ENCODE results near the gene IL31. TPM values are rescaled to one million over a fixed set of nuclear protein-coding genes. Genes with fewer than 3 reads are reported as not detected.

IL31 gene
- total RNA-seq, 1 donor from 2014 or later: not detected

DNA sequence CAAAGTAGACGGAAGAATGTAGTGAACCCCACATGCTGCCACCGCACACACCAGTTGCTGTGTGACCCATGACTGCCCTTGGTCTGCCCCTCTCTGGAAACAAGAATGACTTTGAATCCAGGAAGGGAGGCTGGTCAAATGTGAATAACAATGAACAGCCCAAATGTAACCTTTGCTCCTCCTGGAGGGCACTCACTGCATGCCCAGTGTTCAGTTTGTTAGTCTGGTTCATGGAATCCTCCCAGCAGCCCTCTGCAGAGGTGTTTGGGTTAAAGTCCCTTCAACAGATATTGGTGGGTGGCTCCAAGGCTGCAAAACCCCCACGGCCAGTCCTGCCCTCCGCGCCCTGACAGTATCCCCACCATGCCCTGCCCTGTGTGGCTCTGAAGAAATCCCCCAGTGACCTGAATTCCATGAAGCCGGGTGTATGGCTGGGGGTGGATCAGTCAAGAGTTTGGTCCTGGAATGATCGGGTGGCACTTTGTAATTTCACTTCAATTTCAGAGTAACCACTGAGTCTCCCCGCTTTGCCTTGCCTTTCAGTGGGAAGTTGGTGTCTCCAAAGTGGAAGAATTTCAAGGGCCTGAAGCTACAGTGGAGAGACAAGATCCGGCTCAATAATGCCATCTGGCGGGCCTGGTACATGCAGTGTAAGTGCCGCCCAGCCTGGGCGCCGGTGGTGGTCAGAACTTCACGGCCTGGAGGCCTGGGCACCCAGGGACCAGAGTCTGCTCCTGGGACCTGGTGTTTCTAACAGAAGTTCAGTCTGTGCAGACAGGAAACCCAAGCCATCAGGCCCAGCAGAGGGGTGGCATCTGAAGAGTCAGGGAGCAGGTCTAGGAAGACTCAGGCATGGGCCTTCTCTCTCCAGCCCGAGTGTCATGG lies 47.1 kb downstream of the IL31 start:
- no peak overlapping the region for H3K4me3 ChIP-seq
- intact Hi-C loops (cut with DNase I): loop anchor here (10.0 kb wide), 1 partner anchor 72 kb away; no protein-coding TSS in a partner anchor
- peaks cover 36% of the 10 kb centered on the region for H3K4me1 ChIP-seq
- peaks cover 49% of the 10 kb centered on the region for H3K36me3 ChIP-seq
- no peak overlapping the region for H3K27ac ChIP-seq
- H3K27me3 ChIP-seq (ENCODE audit: low read depth): no peaks in the 10 kb centered on the region
- TF ChIP-seq, protein P1, sequence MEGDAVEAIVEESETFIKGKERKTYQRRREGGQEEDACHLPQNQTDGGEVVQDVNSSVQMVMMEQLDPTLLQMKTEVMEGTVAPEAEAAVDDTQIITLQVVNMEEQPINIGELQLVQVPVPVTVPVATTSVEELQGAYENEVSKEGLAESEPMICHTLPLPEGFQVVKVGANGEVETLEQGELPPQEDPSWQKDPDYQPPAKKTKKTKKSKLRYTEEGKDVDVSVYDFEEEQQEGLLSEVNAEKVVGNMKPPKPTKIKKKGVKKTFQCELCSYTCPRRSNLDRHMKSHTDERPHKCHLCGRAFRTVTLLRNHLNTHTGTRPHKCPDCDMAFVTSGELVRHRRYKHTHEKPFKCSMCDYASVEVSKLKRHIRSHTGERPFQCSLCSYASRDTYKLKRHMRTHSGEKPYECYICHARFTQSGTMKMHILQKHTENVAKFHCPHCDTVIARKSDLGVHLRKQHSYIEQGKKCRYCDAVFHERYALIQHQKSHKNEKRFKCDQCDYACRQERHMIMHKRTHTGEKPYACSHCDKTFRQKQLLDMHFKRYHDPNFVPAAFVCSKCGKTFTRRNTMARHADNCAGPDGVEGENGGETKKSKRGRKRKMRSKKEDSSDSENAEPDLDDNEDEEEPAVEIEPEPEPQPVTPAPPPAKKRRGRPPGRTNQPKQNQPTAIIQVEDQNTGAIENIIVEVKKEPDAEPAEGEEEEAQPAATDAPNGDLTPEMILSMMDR (IDR thresholded peaks at IDR 0.05): no peak
- DNase-seq (peak; percentile 26), ATAC-seq (no peak)
- H3K9me3 ChIP-seq: no peaks in the 10 kb centered on the region

DNA sequence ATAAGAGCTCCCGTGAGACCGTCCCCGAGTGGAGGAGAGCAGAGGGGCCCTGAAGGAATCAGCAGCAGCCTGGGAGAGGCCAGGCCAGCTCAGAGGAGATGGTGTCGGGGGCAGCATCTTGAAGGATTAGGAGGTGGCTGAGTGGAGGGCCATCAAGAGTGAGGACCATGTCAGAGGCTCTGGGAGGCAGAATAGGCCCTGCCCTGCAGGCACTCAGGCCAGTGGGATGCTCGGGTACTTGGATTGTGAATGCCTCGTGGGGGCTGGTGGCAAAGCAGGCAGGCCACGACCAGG lies 47.7 kb downstream of the IL31 start:
- intact Hi-C loops (cut with DNase I): loop anchor here (10.0 kb wide), 1 partner anchor 71 kb away; no protein-coding TSS in a partner anchor
- H3K4me3 ChIP-seq: no peak overlapping the region
- TF ChIP-seq, protein P1 (IDR thresholded peaks at IDR 0.05): no peak
- H3K27ac ChIP-seq: no peak overlapping the region
- no peaks in the 10 kb centered on the region for H3K9me3 ChIP-seq
- DNase-seq (peak; percentile 20), ATAC-seq (no peak)
- H3K27me3 ChIP-seq (ENCODE audit: low read depth): no peaks in the 10 kb centered on the region
- peaks cover 42% of the 10 kb centered on the region for H3K36me3 ChIP-seq
- peaks cover 42% of the 10 kb centered on the region for H3K4me1 ChIP-seq

DNA sequence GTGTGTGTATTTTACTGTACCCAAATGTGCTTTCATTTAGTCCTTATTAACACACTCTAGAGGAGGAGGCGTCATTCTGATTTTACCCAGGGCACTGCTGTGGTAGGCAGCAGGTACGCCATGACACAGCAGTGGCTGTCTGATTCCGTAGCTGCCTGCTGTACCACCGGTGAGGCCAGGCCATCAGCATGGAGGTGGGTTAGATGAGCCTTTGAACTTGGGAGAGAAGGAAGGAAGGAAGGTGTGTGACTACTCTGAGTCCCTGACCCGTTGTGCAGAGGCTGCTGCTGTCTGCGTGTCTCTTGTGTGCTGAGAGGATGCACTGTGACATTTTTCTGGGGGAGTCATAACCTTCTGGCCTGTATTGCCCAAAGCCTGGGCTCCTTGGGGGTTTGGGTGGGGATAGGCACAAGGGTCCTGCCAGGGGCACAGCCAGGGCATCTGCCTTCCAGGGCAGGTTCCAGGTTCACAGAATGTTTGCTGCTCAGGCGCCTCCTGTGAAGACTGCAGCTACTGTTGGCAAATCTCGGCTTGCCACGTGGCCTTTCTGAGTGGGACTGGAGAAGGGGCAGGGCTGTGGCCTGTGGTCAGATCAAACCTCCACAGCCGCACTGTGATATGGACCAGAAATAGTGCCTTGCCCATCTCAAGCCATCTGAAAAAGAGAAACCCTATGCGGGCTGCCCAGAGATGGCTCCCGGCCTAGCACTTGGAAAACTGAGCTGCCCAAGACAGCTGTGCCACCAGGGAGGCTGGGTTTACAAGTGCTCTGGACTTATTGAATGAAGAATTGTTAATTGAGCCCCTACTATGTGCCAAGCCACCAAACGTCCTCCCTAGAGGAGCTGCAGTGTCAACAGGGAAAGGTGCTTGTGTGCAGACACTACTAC lies 48.3 kb downstream of the IL31 start:
- Histone ChIP-seq H3K4me1 (peaks cover 42% of the 10 kb centered on the region), H3K36me3 (peaks cover 36% of the 10 kb centered on the region), H3K27ac (no peak overlapping the region), H3K4me3 (no peak overlapping the region), H3K27me3 (ENCODE audit: low read depth) (no peaks in the 10 kb centered on the region), H3K9me3 (no peaks in the 10 kb centered on the region)
- ATAC-seq: no peak
- intact Hi-C loops (cut with DNase I): loop anchor here (10.0 kb wide), 1 partner anchor 71 kb away; no protein-coding TSS in a partner anchor
- DNase-seq: peak; percentile 42
- TF ChIP-seq, protein P1 (IDR thresholded peaks at IDR 0.05): no peak

DNA sequence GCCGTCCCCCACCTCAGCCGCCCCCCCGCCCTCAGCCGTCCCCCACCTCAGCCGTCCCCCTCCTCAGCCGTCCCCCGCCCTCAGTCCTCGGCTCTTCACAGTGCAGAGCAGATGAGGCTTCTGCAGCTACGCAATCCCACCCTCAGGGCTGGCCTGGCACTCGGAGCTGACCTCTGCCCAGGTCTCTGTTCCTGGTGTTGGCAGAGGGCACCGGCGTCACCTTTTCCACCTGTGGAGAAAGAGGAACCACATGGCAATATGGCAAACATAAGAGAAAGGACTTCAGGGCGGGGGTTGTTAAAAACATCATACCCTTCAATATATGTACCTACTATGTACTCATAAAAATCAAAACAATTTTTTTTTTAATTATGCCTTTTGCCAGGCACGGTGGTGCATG lies 49.7 kb downstream of the IL31 start:
- ATAC-seq (no peak), DNase-seq (peak; percentile 38)
- Histone ChIP-seq H3K9me3 (no peaks in the 10 kb centered on the region), H3K27me3 (ENCODE audit: low read depth) (no peaks in the 10 kb centered on the region), H3K4me3 (no peak overlapping the region), H3K36me3 (peaks cover 23% of the 10 kb centered on the region), H3K27ac (no peak overlapping the region), H3K4me1 (peaks cover 42% of the 10 kb centered on the region)
- TF ChIP-seq, protein P1 (IDR thresholded peaks at IDR 0.05): no peak
- intact Hi-C loops (cut with DNase I): loop anchor here (10.0 kb wide), 1 partner anchor 70 kb away; no protein-coding TSS in a partner anchor

DNA sequence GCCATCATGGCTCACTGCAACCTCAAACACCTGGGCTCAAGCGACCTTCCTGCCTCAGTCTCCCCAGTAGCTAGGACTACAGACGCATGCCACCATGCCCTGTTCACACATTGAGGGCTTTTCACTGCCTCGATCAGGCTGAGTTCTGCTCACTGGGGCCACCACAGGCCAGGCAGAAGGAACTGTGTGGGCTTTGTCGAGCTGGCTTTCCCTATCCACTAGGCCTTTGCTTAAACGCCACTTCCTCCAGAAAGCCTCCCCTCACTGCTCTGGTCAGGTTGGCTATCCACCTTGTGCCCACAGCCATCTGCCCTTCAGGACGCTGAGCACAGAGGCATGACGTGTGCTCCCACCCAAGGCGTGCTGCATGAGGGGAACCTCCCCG lies 50.3 kb downstream of the IL31 start:
- Histone ChIP-seq H3K4me3 (no peak overlapping the region), H3K9me3 (no peaks in the 10 kb centered on the region), H3K27ac (no peak overlapping the region), H3K4me1 (peaks cover 42% of the 10 kb centered on the region), H3K36me3 (peaks cover 17% of the 10 kb centered on the region), H3K27me3 (ENCODE audit: low read depth) (no peaks in the 10 kb centered on the region)
- DNase-seq (peak; percentile 17), ATAC-seq (no peak)
- TF ChIP-seq, protein P1 (IDR thresholded peaks at IDR 0.05): no peak
- intact Hi-C loops (cut with DNase I): loop anchor here (10.0 kb wide), 1 partner anchor 69 kb away; no protein-coding TSS in a partner anchor
